ENCODE data around the gene CASQ2.

- TF ChIP-seq MXI1 (conservative IDR thresholded peaks at IDR 0.05; ENCODE audit: poor library complexity, severe bottlenecking) (no peak), EZH2 (IDR thresholded peaks at IDR 0.05; ENCODE audit: borderline replicate concordance, insufficient read depth, low read length, poor library complexity, severe bottlenecking) (no peak), POLR2AphosphoS5 (IDR thresholded peaks at IDR 0.05) (no peak), CTCF (IDR thresholded peaks at IDR 0.05; ENCODE audit: poor library complexity, severe bottlenecking) (no peak), EP300 (conservative IDR thresholded peaks at IDR 0.05; ENCODE audit: poor library complexity, severe bottlenecking) (no peak), SMC3 (conservative IDR thresholded peaks at IDR 0.05; ENCODE audit: poor library complexity) (no peak)
Observed at GRCh38 chr1:115701090-115701489, 67.4 kb downstream of the CASQ2 start.

All from neural cell (in vitro differentiated cells).